Body of pancreas (tissue), 4 donors: ENCODE measurements around the gene C3orf33.
"Not testable (repeated sequence)": the region's sequence is repeated elsewhere in the genome, so short reads cannot be mapped to it uniquely, and the experiment has no call there.

Experiments
- POLR2A ChIP-seq, 3 donors: fragments of 450-650 bp; IDR thresholded peaks; one replicate each; pipeline ENCODE4 v1.6.1; 2016; ENCODE audit warnings: antibody characterized with exemption in 3 of 3, mild to moderate bottlenecking in 2 of 3
- TF ChIP-seq, protein P1 (sequence below), 7 experiments: fragments of 450-650 bp in 4 of 7; fragments of 200-600 bp in 3 of 7; sonication (generic) in 3 of 7; IDR thresholded peaks; one replicate each; pipeline ENCODE4 v1.5.1; 2016 to 2019; ENCODE audit warnings: antibody characterized with exemption in 7 of 7

DNA sequence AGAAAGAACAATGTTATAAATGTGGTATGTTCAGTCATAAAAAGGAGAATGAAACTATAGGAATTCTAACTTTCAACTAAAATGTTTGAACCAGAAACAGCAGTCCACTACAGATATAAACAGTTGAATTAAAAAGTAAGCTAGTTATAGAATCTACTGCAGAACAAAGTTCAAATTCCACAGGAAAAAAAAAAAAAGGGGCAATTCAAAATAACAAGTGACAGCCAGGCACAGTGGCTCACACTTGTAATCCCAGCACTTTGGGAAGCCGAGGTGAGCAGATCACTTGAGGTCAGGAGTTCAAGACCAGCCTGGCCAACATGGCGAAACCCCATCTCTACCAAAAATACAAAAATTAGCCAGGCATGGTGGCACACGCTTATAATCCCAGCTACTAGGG lies 43.3 kb upstream of the C3orf33 start:
- TF ChIP-seq, protein P1, sequence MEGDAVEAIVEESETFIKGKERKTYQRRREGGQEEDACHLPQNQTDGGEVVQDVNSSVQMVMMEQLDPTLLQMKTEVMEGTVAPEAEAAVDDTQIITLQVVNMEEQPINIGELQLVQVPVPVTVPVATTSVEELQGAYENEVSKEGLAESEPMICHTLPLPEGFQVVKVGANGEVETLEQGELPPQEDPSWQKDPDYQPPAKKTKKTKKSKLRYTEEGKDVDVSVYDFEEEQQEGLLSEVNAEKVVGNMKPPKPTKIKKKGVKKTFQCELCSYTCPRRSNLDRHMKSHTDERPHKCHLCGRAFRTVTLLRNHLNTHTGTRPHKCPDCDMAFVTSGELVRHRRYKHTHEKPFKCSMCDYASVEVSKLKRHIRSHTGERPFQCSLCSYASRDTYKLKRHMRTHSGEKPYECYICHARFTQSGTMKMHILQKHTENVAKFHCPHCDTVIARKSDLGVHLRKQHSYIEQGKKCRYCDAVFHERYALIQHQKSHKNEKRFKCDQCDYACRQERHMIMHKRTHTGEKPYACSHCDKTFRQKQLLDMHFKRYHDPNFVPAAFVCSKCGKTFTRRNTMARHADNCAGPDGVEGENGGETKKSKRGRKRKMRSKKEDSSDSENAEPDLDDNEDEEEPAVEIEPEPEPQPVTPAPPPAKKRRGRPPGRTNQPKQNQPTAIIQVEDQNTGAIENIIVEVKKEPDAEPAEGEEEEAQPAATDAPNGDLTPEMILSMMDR (IDR thresholded peaks at IDR 0.05): not testable (repeated sequence)
- not testable (repeated sequence) for TF ChIP-seq POLR2A (IDR thresholded peaks at IDR 0.05)
